RWPE2 (cell line): ENCODE data around the gene GZMB.
A peak's percentile ranks its signal among the peaks of the same experiment; 100 is the strongest.

Experiments
- ATAC-seq: fragments of 200-7000 bp; cut with Tn5 transposase; 3 replicates; pipeline ENCODE4 v1.9.1; 2021; ENCODE audit warnings: low read depth
- DNase-seq: peaks from one replicate; pipeline ENCODE4 v3.0.0-alpha.2; 2020; ENCODE audit warnings: low spot score
- H3K27ac ChIP-seq: fragments of 450-650 bp; 2 replicates; pipeline ENCODE4 v1.5.1; 2017; ENCODE audit warnings: mild to moderate bottlenecking; ENCODE audit not compliant: poor library complexity, severe bottlenecking
- H3K27me3 ChIP-seq: fragments of 250-450 bp; sonication (Bioruptor Pico); 2 replicates; pipeline ENCODE4 v1.5.1; 2021; ENCODE audit warnings: mild to moderate bottlenecking, moderate library complexity; ENCODE audit not compliant: insufficient read depth, poor library complexity, severe bottlenecking
- H3K36me3 ChIP-seq: fragments of 250-450 bp; sonication (Bioruptor Pico); 2 replicates; pipeline ENCODE4 v1.5.1; 2020; ENCODE audit warnings: low read depth, mild to moderate bottlenecking, moderate library complexity
- H3K4me1 ChIP-seq: fragments of 250-450 bp; sonication (Bioruptor Pico); 2 replicates; pipeline ENCODE4 v1.5.1; 2021; ENCODE audit warnings: mild to moderate bottlenecking, moderate library complexity; ENCODE audit not compliant: insufficient read depth, poor library complexity, severe bottlenecking
- H3K4me3 ChIP-seq: fragments of 250-450 bp; sonication (Bioruptor Pico); 2 replicates; pipeline ENCODE4 v1.5.1; 2021; ENCODE audit warnings: mild to moderate bottlenecking, moderate library complexity; ENCODE audit not compliant: severe bottlenecking
- H3K9me3 ChIP-seq: fragments of 250-450 bp; sonication (Bioruptor Pico); 2 replicates; pipeline ENCODE4 v1.5.1; 2021; ENCODE audit warnings: mild to moderate bottlenecking, moderate library complexity; ENCODE audit not compliant: severe bottlenecking
- TF ChIP-seq, protein P1 (sequence below): fragments of 450-650 bp; IDR thresholded peaks from one replicate; pipeline ENCODE4 v1.5.1; 2017; ENCODE audit warnings: mild to moderate bottlenecking, moderate library complexity; ENCODE audit not compliant: poor library complexity, severe bottlenecking

GZMB gene, protein sequence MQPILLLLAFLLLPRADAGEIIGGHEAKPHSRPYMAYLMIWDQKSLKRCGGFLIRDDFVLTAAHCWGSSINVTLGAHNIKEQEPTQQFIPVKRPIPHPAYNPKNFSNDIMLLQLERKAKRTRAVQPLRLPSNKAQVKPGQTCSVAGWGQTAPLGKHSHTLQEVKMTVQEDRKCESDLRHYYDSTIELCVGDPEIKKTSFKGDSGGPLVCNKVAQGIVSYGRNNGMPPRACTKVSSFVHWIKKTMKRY

DNA sequence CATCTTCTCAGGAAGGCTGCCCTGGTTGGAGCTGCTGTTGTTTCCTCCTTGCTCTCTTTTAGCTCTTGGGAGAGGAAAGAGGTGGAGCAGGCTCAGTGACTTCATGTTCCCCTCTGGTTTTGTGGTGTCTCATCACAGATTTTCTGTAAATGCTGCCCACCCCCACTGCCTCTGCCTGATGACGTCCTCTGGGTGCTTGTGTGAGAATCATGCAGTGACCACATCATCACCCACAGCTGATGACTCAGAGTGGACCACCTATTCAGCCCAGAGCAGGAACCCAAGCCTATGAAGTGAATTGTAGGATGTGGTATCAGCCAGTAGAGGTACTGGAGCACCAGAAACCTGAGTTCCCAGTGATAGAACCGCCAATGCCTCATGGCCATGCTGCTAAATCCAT is at the start of gene GZMB:
TSS of gene GZMB (minus strand) at position 33 of the 400 bp plus-strand sequence. CDS start at position 3, 30 bp downstream.
- DNase-seq (no peak), ATAC-seq (no peak)
- TF ChIP-seq, protein P1, sequence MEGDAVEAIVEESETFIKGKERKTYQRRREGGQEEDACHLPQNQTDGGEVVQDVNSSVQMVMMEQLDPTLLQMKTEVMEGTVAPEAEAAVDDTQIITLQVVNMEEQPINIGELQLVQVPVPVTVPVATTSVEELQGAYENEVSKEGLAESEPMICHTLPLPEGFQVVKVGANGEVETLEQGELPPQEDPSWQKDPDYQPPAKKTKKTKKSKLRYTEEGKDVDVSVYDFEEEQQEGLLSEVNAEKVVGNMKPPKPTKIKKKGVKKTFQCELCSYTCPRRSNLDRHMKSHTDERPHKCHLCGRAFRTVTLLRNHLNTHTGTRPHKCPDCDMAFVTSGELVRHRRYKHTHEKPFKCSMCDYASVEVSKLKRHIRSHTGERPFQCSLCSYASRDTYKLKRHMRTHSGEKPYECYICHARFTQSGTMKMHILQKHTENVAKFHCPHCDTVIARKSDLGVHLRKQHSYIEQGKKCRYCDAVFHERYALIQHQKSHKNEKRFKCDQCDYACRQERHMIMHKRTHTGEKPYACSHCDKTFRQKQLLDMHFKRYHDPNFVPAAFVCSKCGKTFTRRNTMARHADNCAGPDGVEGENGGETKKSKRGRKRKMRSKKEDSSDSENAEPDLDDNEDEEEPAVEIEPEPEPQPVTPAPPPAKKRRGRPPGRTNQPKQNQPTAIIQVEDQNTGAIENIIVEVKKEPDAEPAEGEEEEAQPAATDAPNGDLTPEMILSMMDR: no peak
- Histone ChIP-seq H3K36me3 (no peaks in the 10 kb centered on the region), H3K9me3 (no peaks in the 10 kb centered on the region), H3K27ac (no peak within 1 kb of the TSS), H3K27me3 (no peaks in the 10 kb centered on the region), H3K4me3 (no peak within 1 kb of the TSS), H3K4me1 (peaks cover 11% of the 10 kb centered on the region)

DNA sequence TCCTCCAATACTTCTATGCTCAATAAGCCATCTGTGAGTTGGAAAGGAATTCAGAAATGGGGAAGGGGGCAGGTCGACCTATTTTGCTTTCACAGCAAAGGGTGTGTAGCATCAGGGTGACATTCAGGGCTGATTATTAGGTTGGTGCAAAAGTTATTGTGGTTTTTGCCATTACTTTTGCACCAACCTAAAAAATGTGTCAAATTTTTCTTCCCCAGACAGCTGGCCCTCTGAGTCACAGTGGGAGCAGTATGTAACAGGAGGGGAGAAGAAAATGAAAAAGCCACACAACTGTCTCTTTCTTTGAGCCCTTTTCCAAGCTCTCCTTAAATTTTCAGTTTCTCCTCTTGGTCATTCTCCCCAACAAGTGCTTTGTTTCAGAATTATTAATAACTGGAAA is 47.1 kb upstream of the GZMB start:
- Histone ChIP-seq H3K4me3 (no peak overlapping the region), H3K4me1 (peaks cover 13% of the 10 kb centered on the region), H3K36me3 (no peaks in the 10 kb centered on the region), H3K27me3 (peaks cover 5% of the 10 kb centered on the region), H3K9me3 (no peaks in the 10 kb centered on the region), H3K27ac (no peak overlapping the region)
- ATAC-seq (no peak), DNase-seq (no peak)
- TF ChIP-seq, protein P1: no peak

DNA sequence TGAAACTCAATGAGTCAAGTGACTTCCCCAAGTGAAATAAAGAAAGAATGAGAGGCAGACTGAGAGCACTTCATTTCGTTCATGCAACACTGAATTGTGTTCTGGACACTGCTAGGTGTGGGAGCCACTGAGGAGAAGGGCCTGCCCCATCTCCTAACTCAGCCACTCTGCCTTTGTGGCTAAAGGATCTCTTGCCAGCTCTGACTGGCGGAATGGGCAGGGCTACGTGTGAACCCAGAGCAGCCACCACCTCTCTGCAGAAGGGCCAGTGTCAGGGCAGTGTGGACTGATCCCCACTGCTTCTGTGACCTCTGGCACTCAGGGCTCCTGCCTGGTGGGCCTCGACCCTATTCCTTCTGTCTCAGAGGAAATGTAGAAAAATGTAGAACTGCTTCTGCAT is 46.5 kb upstream of the GZMB start:
- TF ChIP-seq, protein P1: no peak
- Histone ChIP-seq H3K9me3 (no peaks in the 10 kb centered on the region), H3K4me3 (no peak overlapping the region), H3K27ac (no peak overlapping the region), H3K4me1 (peaks cover 13% of the 10 kb centered on the region), H3K27me3 (peaks cover 5% of the 10 kb centered on the region), H3K36me3 (no peaks in the 10 kb centered on the region)
- no peak for ATAC-seq
- no peak for DNase-seq

DNA sequence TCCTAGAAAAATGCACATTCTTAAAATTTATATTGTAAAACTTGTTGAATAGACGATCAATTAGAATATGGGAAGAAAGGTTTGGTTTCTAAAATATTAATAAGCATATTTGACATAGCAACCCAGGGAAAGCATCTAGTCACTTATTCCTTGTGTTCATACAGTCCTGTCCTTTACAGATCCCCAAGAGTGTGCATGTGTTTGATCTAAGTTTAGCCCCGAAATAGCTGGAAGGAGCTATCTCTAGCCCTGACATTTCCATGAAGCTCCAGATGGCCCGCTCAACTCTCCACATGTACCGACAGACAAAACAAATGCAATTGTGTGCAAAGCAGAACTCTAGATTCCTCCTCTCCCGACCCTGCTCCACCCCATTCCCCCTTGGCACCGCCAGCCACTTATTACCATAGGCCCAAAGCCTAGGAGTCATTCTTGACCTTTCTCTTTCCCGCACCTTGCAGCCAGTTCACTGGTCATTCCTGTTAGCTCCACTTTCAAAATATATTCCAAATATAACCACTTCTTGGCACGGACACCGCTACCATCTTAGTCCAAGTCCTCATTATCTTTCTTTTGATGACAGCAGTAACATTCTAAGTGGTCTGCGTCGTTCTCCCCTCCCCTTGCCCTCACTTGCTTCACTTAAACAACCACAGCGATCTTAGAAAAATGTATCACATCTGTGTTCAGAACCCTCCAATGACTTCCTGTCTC is 45.4 kb upstream of the GZMB start:
- Histone ChIP-seq H3K27me3 (peaks cover 5% of the 10 kb centered on the region), H3K36me3 (no peaks in the 10 kb centered on the region), H3K4me1 (peaks cover 16% of the 10 kb centered on the region), H3K9me3 (no peaks in the 10 kb centered on the region), H3K27ac (no peak overlapping the region), H3K4me3 (no peak overlapping the region)
- TF ChIP-seq, protein P1: peak; percentile 86
- DNase-seq (no peak), ATAC-seq (no peak)

DNA sequence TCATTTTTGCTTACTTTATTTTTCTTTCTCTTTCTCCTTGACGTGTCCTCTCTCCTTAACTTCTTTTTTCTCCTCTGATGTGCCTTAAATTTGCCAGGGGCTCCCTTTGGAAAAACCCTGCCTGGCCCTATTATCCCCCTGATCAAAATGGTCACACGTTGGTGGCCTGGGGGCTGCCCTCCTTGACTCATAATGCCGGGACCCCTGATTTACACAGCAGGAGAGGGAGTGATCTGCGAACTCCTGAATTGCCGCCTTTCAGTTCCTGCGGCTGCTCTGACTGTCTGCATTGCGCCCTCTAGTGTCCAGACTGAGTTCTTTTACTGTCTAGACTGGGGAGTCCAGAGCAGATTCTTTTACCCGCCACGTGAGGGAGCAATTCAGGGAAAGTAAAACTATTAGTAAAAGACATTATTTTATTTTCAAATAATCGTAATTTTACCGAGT is 44.8 kb upstream of the GZMB start:
- Histone ChIP-seq H3K4me3 (peak overlapping the region; percentile 7), H3K9me3 (no peaks in the 10 kb centered on the region), H3K27me3 (peaks cover under 1% of the 10 kb centered on the region), H3K36me3 (no peaks in the 10 kb centered on the region), H3K27ac (no peak overlapping the region), H3K4me1 (peaks cover 22% of the 10 kb centered on the region)
- peak; percentile 94 for ATAC-seq
- peak; percentile 85 for DNase-seq
- TF ChIP-seq, protein P1: peak; percentile 99
